Kidney tubule cell (primary cell): ENCODE results near the gene CNPPD1.

Experiments used
- DNase-seq: peaks from one replicate; pipeline ENCODE4 v3.0.0-alpha.2; 2018; ENCODE audit warnings: low spot score

The CNPPD1 gene

GRCh38 chr2:219122202-219122980 is 54.3 kb downstream of the CNPPD1 start:
- peak; percentile 29 for DNase-seq
